ENCODE data around the gene LPAR2.
"Not testable (repeated sequence)": the region's sequence is repeated elsewhere in the genome, so short reads cannot be mapped to it uniquely, and the experiment has no call there.

LPAR2 gene

DNA sequence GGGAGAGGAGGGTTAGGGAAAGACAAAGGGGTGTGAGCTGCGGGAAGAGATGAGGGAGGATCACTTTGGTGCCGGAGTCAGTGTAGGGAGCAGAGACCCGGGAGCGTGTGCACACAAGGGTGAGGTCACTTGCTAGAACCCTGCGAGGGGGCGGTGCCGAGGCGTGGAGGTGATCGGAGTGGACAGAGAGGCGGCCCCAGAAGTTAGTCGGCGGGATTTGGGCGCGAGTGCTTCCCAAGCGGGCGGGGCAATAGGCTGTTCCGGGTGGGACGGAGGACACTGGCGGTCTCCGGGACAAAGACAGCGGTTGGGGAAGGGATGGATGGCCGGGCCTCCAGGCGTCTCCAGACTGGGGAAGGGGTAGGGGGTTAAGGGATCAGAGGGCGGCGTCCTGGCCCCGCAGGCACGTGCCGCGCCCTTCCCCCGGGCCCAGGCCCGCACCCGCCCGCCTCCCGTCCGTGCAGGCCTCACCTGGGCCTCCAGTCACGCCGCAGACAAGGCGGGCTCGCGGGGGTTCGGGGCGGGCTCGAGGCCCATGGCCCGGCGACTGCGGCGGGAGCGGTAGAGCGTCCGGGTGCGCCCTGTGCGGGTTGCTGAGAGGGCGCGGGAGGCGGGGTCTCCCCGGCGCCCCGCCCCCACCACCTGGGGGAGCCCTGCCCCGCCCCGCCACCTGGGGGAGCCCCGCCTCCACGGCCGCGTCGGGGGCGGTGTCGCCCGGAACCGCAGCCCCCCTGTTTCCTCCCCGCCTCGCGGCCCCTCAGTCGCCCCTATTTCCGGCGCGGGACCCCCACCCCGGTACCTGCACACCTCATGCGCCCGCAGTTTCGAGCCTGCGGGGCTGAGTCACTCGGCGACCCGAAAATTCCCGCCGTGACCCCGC is at the start of gene LPAR2:
Gene LPAR2, minus strand, starts transcription at position 600 of the 880 bp plus-strand sequence. CDS start 945 bp downstream, outside the sequence.
- no peak for DNase-seq

DNA sequence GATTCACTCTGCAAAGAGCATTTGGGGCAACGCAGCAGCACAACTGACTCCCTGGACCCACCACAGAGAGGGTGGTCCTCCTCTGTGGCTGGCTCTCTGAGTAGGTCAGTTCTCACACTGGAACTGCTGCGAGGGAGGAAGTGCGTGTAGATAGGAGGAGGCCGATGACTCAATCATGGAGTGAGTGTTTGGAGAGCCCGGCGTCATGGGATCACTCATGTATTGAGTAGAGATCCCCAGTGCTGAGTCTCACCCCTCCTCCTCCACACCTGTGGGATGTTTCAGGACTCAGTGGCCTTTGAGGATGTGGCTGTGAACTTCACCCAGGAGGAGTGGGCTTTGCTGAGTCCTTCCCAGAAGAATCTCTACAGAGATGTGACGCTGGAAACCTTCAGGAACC is 49.6 kb upstream of the LPAR2 start:
- no peak for DNase-seq

DNA sequence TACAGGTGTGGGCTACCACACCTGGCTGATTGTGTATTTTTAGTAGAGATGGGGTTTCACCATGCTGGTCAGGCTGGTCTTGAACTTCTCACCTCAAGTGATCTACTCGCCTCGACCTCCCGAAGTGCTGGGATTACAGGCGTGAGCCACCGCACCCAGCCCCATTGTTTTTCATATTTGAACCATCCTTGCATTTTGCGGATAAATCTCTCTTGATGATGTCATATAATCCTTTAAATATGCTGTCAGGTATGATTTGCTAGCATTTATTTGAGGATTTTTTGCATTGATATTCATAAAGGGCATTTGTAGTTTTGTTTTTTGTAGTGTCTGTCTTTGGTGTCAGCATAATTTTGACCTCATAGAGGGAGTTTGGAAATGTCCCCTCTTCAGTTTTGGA is 46.3 kb upstream of the LPAR2 start:
- no peak for DNase-seq

DNA sequence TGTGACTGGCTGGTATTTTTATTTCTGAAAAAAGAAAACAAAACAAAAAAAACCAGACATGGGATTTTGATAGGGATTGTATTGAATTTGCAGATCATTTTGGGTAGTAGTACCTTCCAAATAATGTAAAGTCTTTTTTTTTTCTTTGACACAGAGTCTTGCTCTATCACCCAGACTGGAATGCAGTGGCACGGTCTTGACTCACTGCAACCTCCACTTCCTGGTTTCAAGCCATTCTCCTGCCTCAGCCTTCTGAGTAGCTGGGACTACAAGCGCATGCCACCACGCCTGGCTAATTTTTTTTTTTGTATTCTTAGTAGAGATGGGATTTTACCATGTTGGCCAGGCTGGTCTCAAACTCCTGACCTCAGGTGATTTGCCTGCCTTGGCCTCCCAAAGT is 44.8 kb upstream of the LPAR2 start:
- no peak for DNase-seq

DNA sequence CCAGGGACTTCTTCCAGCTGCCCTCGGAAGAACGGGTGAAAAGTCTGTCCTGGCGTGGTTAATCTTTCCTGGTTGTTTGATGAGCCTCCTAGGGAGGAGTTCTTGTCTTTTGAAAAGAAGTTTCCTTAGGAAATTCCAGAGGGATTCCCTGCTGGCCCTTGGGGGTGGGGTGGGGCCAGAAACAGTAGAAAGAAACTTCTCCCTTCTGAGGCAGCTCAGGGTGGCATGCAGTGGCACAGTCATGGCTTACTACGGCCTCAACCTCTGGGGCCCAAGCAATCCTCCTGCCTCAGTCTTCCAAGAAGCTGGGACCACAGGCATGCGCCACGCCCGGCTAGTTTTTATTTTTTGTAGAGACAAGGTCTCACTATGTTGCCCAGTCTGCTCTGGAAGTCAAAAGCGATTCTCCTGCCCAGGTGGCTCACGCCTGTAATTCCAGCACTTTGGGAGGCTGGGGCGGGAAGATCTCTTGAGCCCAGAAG is 42.1 kb upstream of the LPAR2 start:
- no peak for DNase-seq

DNA sequence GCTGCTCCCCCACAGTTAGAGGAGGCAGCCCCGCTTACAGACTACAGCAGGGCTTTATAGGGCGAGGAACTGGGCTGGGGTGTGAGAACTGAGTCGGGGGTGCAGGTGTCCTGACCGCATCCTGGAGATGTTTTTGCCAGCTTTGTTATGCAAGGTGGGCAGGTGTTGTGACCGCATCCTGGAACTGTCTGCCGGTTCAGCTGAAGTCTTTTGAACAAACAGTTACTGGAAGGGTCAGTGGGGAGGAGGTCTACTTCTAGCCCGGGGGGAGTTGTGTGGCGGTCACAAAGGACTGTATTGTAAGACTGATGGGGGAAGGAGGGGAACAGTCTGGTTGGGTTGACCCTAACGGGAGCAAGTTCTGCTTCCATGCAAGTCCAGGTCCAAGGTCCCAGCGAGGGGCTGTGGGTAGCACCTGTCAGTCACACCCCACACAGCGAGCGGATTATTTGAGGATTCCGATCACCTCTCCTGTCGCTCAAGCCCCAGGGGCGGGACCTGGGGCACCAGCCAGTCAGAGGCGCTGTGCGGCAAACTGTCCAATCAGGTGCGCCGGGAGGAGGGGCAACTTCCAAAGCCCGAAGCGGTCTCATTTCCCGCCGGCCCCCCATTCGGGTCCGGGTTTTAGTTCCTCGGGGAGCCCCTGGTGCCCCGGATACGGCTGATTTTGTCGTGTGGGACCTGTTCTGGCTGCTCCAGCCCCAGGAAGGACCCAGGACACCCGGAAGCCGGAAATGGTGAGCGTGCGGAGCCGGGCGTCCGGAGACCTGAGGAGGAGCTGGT is 40.4 kb upstream of the LPAR2 start, which contains the start of gene ZNF101:
Gene ZNF101, plus strand, starts transcription at position 610 of the 783 bp plus-strand sequence. Its CDS starts 125 bp downstream, at position 735.
- DNase-seq = peak; percentile 86

DNA sequence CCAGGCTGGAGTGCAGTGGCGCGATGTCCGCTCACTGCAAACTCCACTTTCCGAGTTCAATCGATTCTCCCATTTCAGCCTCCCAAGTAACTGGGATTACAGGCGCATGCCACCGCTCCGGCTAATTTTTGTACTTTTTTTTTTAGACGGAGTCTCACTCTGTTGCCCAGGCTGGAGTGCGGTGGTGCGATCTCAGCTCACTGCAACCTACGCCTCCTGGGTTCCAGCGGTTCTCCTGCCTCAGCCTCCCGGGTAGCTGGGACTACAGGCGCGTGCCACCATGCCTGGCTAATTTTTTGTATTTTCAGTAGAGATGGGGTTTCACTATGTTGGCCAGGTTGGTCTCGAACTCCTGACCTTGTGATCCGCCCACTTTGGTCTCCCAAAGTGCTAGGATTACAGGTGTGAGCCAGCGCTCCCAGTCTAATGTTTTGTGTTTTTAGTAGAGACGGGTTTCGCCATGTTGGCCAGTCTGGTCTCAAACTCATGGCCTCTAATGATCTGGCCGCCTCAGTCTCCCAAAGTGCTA is 37.5 kb upstream of the LPAR2 start:
- not testable (repeated sequence) for DNase-seq

DNA sequence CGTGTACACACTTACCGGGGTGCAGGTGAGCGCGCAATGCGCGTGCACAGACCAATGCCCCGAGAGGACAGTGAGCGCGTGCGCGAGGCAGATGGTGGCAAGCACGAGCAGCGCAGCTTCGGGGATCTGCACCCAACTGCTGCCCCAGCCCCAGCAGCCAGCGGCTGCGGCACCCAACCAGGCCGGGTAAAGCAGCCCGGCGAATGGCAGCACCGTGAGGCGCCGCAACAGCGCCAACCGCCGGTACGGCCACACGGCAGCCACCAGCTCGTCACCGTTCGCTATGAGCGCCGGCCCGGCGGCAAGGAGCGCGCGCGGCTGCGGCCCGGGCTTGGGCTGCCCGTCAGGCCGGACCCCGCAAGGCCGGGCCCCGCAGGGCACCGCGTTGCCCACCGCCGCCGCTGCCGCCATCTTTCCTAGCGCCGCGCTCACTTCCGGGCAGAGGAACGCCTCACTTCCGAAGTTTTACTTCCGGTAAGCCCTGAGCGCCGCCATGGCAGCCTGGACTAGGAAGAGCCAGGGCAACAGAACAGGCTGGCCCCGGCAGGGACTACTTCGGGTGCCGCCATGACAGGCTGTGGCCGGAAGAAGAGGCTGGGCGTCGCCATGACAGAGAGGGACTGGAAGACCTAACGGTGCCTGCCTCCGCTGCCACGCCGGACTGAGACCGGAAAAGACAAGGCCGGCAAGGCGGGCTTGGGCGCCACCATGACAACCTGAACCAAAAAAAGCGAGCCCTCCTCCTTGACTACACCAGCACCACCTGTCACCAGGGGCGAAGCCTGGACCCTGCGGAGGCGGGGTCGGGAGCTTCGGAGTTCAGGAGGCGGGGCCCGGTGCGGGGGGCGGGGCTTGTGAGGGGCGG is 35.5 kb upstream of the LPAR2 start, which contains the start of gene ATP13A1:
Gene ATP13A1, minus strand, starts transcription at position 421 of the 865 bp plus-strand sequence. Its CDS starts 10 bp downstream, at position 411.
- DNase-seq = peak; percentile 92

DNA sequence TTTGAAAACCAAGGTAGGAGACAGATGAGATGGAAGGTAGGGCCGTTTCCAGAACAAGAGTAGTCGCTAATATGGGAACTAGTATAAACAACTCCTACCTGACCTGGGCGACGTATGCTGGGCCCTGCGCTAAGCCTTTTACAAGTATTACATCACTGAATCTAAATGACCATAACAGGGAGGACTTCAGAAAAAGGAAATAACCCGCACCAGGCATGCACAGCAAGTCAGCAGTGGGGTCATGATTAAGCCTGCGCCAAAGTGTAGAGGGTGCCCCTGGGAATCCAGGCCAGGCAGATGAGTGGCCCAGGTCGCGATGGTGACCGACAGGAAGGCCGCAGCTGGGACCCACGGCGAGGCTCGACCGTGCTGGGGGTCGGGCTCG is 34.8 kb upstream of the LPAR2 start:
- DNase-seq = no peak

DNA sequence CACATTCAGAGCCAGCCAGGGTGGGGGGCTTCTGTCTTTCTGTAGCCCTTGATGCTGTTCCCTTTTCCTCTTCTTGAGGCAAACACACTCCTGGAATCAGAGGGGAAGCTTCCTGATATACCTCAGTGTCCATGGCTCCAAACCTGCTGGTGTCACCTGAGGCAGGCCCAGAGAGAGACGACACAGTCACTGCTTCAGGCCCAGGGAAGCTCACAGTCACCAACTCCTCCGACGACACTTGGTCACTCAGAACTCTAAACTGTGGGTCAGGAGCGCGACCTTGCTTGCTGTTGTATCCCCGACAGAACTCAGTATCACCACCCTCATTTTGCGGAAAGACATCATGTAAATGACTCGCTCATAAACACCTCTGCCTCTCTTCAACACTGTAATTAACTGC is 34.3 kb upstream of the LPAR2 start:
- no peak for DNase-seq

DNA sequence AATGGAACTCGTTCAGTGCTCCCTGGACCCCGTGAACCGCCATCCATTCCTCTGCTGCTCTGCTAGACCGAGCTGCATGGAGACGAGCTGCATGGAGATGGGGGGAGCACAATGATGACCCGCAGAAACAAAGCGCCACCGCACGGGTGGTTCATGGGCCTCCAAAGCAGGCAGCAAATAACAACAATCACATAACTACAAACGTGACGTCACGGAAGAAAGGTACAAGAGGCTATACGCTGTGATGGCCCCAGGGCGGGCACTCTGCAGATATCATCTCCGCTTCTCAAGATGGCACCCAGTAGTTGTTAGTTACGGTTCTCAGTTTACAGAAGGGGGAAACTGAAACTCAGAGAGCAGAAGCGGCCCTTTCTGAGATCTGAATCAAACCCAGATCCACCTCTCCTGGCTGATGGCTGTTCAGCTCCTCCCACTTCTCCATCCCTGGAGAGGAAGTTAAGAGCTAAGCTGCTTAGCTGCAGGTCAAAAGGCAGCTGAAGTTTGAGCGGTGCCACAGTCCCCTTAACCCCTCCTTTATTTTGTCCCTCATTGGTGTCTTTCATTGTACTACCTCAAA is 33.7 kb upstream of the LPAR2 start:
- DNase-seq = no peak

DNA sequence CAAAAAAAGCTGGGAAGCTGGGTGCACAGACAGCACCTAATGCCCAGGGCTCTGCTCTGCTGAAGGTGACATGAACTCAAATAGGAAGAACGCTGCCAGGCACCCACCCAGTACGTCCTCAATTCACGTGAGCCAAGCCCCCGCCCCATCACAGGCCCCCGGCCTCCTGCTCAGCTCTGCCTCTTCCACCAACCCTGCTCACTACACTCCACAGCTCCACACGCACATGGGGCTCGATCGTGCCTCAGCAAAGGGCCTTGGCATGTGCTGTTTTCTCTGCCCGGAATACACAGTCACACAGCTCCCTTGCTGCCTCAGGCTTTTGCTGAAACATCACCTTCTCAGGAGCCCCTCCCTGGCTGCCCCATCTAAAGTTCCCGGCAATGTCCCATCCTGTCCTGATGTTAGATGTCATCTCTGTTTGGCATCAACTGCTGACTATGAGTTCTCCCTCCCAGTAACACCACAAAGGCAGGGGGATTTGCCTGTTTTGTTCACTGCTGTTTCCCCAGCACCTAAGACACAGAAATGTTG is 33.2 kb upstream of the LPAR2 start:
- no peak for DNase-seq

DNA sequence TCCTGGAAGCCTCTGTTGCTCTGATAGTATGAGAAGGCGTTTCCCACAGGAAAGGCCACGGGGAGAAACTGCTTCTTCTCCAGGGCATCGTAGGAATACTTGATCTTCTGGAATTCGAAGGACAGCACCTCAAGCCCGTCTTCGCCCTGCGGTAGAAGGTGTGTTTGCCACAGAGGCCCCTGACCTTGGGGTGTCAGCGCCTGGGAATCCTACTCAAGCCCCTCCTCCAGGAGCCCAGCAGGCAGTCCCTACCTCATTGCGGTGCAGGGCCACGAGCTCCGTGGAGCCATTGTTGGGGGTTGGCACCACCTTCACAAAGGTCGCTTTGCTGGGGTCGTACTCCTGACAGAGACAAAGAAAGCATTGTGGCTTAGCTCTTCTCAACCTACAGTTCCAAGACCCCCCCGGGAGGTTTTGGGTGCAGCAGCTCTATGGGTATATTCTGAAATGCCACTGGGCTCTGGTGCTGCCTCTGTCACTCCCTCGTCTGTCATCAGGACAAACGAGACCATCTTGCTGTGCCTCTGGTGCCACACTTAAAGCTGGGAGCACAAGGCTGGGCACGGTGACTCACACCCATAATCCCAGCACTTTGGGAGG is 31.7 kb upstream of the LPAR2 start:
- no peak for DNase-seq

DNA sequence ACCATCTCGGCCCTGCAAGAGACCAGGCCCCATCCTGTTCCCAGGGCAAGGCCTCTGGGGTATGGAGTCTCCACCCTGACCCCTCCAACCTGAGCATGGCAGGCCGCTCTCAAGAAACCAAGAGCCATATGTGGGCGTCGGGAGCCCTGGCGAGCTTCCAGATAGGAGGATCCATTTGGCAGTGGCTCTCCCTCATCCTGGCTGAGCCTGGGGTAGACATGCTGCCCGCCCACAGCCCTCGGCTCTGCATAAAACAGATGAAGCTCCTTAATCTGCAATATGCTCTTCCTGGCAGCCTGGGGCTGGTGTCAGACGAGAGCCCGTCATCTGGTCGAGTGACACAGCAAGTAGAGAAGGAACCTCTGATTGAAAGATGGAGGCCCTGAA is 29.4 kb upstream of the LPAR2 start:
- no peak for DNase-seq

DNA sequence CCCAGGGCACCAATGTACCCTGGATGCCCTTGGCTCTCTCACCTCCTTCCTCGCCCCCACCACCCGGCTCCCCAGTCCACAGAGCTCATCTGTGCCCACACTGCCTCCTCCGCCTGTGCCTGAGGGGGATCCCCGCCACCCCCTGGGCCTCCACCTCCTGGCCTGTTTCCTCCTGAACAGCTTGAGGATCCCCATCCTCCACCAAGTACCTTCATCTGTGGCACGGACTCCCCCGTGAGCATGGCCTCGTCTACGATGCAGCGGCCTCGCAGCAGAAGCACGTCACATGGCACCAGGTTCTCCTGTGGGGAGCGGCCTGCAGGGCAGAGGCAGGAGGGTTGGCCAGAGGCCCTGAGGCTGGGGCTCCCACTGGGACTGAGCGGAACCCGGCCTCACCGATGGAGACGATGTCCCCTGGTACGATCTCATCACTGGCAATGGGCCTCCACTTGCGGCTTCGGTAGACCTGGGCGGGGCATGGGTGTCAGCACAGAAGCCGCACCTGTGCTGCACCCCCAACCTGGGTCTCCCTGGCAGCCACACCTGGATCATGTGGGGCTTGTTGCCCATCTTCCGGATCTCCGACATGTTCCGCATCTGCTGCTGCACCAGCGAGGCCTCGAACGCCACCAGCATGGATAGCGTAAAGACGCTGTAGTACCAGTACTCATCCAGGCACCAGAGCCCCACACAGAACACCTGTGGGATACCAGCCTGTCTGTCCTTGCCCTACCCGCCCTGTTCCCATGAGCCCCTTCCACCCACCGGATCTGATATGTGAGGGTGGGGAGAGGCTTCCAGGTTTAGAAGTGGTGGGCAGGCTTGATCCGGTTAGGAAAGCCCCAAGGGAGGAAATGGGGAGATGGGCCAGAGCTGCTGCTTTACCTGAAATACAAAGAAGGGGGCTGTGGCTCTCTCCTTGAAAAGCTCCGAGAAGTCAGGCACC is 28.7 kb upstream of the LPAR2 start:
- DNase-seq = no peak

DNA sequence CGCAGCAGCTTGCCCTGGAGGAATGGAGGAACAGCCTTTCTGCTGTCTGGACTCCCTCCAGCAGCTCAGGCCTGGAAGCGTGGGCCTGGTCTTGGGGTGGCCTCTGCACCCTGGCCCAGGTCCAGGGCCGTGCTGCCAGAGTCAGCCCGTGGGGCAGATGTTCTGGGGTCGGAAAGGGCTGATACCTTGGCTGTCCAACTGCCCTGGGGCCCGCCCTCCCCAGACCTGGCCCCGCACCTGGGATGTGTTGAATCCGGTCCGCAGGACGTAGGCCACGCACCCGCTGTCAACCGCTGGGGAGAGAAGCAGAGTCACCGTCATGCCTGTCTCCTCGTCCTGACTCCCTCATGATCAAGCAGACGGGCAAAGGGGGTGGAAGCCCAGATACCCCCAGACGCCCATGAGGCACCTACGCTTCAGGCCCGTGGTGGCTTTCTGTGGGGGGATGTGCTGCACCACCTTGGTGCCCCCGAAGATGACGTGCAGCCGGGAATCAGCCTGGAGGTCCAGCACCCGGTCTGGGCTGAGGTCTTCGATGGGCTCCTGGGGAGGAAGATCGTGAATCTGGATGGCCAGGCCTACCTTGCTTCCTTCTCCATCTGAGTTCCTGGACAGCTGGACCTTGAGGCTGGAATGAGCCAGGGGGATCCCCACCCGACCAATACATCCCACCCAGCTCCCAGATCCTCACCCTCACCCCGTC is 27.8 kb upstream of the LPAR2 start:
- DNase-seq = no peak

DNA sequence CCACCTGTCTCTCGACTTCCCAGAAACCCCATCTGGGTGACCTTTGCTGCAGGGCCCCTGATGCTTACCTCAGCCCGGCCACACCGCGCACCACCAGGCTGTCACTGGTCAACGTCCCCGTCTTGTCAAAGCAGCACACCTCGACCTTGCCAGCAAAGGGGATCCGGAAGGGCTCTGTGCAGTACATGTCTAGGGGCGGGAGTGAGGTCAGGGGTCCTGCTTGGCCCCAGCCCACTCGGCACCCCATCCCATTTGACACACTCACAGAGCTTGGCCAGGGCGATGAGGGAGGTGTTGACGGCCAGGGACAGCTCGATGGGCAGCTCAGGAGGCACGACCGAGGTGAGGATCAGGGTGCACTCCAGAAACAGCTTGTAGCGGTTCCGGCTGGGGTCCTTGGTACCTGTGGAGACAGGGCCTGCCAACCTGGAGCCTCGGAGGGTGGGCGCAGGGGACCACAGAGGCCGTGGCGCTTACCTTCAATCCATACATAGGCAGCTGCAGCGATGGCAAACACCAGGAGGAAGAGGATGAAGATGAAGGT is 27.1 kb upstream of the LPAR2 start:
- DNase-seq = no peak

DNA sequence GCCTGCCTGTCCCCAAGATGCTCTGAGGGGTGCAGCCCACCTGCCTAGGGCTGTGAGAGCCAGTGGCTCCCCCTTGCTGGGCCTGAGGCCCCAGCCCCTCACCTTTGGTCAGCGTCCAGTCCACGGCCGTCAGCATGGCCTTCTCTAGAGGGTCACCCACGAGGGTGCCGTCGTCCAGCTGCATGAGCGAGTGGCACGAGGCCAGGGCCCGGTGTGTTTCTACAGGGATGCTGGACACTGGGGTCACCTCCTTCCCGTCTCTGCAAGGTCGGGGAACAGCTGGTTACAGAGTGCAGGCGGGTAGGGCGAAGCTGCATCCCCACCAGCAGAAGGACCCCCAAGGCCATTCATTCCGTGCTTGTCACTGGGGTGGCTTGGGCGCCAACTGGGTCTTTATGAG is 26.4 kb upstream of the LPAR2 start:
- DNase-seq = no peak

DNA sequence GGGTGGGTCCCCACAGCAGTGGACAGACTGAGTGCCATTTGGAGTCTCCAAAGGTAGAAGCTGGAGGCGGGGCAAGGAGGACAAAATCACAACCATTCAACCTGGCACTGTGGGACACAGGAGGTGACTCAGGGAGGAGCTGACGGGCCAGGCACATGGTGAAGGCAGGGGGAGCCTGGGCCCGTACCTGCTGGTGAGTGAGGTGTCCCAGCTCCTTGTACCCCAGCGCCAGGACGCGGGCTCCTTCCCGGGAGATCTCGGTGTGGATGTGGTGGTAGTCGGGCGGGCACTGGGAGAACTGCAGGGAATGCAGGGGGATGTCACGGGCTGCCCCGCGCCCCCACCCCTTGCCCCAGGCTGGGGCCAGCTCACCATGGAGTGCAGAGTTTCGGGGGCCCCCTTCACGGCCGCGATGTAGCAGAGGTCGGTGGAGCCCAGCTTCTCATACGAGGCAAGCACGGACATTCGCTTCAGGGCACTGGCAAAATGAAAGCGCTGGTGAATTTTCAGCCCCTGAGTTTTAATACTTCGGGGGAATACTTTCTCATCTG is 25.7 kb upstream of the LPAR2 start:
- no peak for DNase-seq
